Stomach (tissue), 9 donors: ENCODE measurements around the gene KRTAP10-10. TPM values are rescaled to one million over a fixed set of nuclear protein-coding genes. Genes with fewer than 3 reads are reported as not detected.

Source experiments
- DNase-seq, 2 donors: peaks; one replicate each; pipeline versions ENCODE4 v3.0.0 to v3.0.0-alpha.2; 2013 to 2019
- H3K27ac ChIP-seq, 5 donors: fragments of 200-600 bp in 4 of 5; sonication (generic) in 4 of 5; one replicate each; pipeline ENCODE4 v1.5.1; 2013 to 2019; ENCODE audit warnings: mild to moderate bottlenecking in 1 of 5, moderate library complexity in 1 of 5
- H3K27me3 ChIP-seq, 3 donors: fragments of 200-600 bp; sonication (generic); one replicate each; pipeline ENCODE4 v1.5.1; 2017 to 2019; ENCODE audit warnings: mixed run types in 1 of 3
- H3K36me3 ChIP-seq, 4 donors: fragments of 200-600 bp; sonication (generic); 1 replicate in 3 of 4; 2 replicates in 1 of 4; pipeline ENCODE4 v1.5.1; 2016 to 2019
- H3K4me1 ChIP-seq, 4 donors: fragments of 200-600 bp; sonication (generic); one replicate each; pipeline ENCODE4 v1.5.1; 2016 to 2019
- H3K4me3 ChIP-seq, 4 donors: fragments of 200-600 bp; sonication (generic) in 3 of 4; one replicate each; pipeline ENCODE4 v1.5.1; 2016 to 2019; ENCODE audit warnings: mild to moderate bottlenecking in 1 of 4
- H3K9me3 ChIP-seq, 4 donors: fragments of 200-600 bp; sonication (generic); one replicate each; pipeline ENCODE4 v1.5.1; 2016 to 2019
- CTCF ChIP-seq, 7 experiments: fragments of 450-650 bp in 4 of 7; fragments of 200-600 bp in 3 of 7; sonication (generic) in 3 of 7; IDR thresholded peaks; one replicate each; pipeline ENCODE4 v1.5.1; 2016 to 2019; ENCODE audit warnings: antibody characterized with exemption in 7 of 7, control low read depth in 2 of 7, mild to moderate bottlenecking in 1 of 7
- EP300 ChIP-seq: sonication (generic); formaldehyde crosslinking; IDR thresholded peaks from one replicate; pipeline ENCODE4 v1.6.1; 2017; ENCODE audit warnings: antibody characterized with exemption
- POLR2A ChIP-seq, 4 donors: fragments of 450-650 bp; IDR thresholded peaks; one replicate each; pipeline ENCODE4 v1.6.1; 2016; ENCODE audit warnings: antibody characterized with exemption in 4 of 4, control low read depth in 2 of 4, mild to moderate bottlenecking in 1 of 4, moderate library complexity in 1 of 4
- POLR2AphosphoS5 ChIP-seq, 3 donors: sonication (generic); formaldehyde crosslinking; IDR thresholded peaks; one replicate each; pipeline ENCODE4 v1.6.1; 2016; ENCODE audit warnings: antibody characterized with exemption in 3 of 3
- WGBS, 5 donors: extraction: QIAGEN DNeasy Blood & Tissue Kit in 3 of 5; methylation state at CpG; one replicate each; pipeline versions ENCODE4 v1.1.5 to v1.1.7; 2013 to 2018; 5-methylcytosine and 5-hydroxymethylcytosine counted together
- intact Hi-C: fragments of 100-400 bp; cut with DNase I; formaldehyde crosslinking; loops from one replicate; pipeline ENCODE4 v1.15.1; 2023; ENCODE audit warnings: low total_unique reads
- polyA plus RNA-seq, 3 donors: library from polyadenylated mRNA; stranded (reverse); fragments of 200-250 nt; gene quantifications; one replicate each; pipeline ENCODE4 v1.2.3, GENCODE V29; 2013
- total RNA-seq, 5 donors: library from RNA; depleted of rRNA; stranded (reverse); fragments of >200 nt; gene quantifications; one replicate each; pipeline versions ENCODE4 v1.1.0 to v1.2.3, GENCODE V29; 2014 to 2016
- donor health status: healthy with polysubstance abuse.
- donor health status: Bipolar disorder and iron deficiency.
- donor health status: healthy.

The KRTAP10-10 gene
- total and polyA plus RNA-seq, 8 donors, result not detected

GRCh38 chr21:44654576-44655175 lies 17.5 kb downstream of the KRTAP10-10 start, which contains the start of gene KRTAP12-4:
Gene KRTAP12-4 (minus strand): TSS chr21:44654659. CDS start chr21:44654614, 45 bp downstream.
- no peak for DNase-seq
- Histone ChIP-seq H3K27ac (no peak within 1 kb of the TSS), H3K4me3 (no peak within 1 kb of the TSS), H3K9me3 (peaks cover 0 to 22% (median 11%) of the 10 kb centered on the region in 4 donors), H3K27me3 (peaks cover 0 to 32% (median 10%) of the 10 kb centered on the region in 3 donors), H3K4me1 (no peaks in the 10 kb centered on the region), H3K36me3 (no peaks in the 10 kb centered on the region)
- intact Hi-C loops, result no loop called here
- TF ChIP-seq POLR2AphosphoS5 (IDR thresholded peaks at IDR 0.05) (no peak), POLR2A (IDR thresholded peaks at IDR 0.05) (no peak)
- WGBS, 5 donors, result 52 to 73% (median 68%) methylated on average over 8 to 9 of the region's 9 CpGs

- intact Hi-C loops, result no loop called here
- TF ChIP-seq EP300 (no peak), POLR2A (IDR thresholded peaks at IDR 0.05) (no peak), POLR2AphosphoS5 (IDR thresholded peaks at IDR 0.05) (no peak), CTCF (IDR thresholded peaks at IDR 0.05) (no peak)
- H3K27me3 ChIP-seq, result peaks cover 0 to 31% (median 10%) of the 10 kb centered on the region in 3 donors
- peak overlapping the region in 3 of 5 donors; percentile 11 to 49 (median 24) for H3K27ac ChIP-seq
- H3K4me3 ChIP-seq, result no peak overlapping the region
- no peaks in the 10 kb centered on the region for H3K4me1 ChIP-seq
- peaks cover 0 to 22% (median 11%) of the 10 kb centered on the region in 4 donors for H3K9me3 ChIP-seq
- no peak for DNase-seq
- no peaks in the 10 kb centered on the region for H3K36me3 ChIP-seq
- 29 to 45% (median 33%) methylated on average over 1 of the region's 1 CpG for WGBS, 5 donors
Observed at GRCh38 chr21:44656868-44657267, 19.7 kb downstream of the KRTAP10-10 start.

GRCh38 chr21:44657635-44658540 lies 20.7 kb downstream of the KRTAP10-10 start, which contains the start of gene KRTAP12-3:
Gene KRTAP12-3 (plus strand): TSS chr21:44657932. CDS start chr21:44657980, 48 bp downstream.
- peak in 1 of 2 donors; percentile 25 for DNase-seq
- H3K36me3 ChIP-seq, result no peaks in the 10 kb centered on the region
- peaks cover 0 to 31% (median 10%) of the 10 kb centered on the region in 3 donors for H3K27me3 ChIP-seq
- no peaks in the 10 kb centered on the region for H3K4me1 ChIP-seq
- H3K4me3 ChIP-seq, result no peak within 1 kb of the TSS
- intact Hi-C loops, result no loop called here
- H3K9me3 ChIP-seq, result peaks cover 0 to 22% (median 11%) of the 10 kb centered on the region in 4 donors
- peak within 1 kb of the TSS in 4 of 5 donors; percentile 7 to 57 (median 36) for H3K27ac ChIP-seq
- TF ChIP-seq POLR2AphosphoS5 (IDR thresholded peaks at IDR 0.05) (no peak), EP300 (no peak), CTCF (IDR thresholded peaks at IDR 0.05) (no peak), POLR2A (IDR thresholded peaks at IDR 0.05) (no peak)
- 70 to 80% (median 74%) methylated on average over 26 of the region's 26 CpGs for WGBS, 5 donors

GRCh38 chr21:44658541-44658910 lies 21.4 kb downstream of the KRTAP10-10 start:
- 77 to 84% (median 80%) methylated on average over 5 of the region's 5 CpGs for WGBS, 5 donors
- TF ChIP-seq POLR2A (IDR thresholded peaks at IDR 0.05), result no peak
- TF ChIP-seq EP300, result no peak
- TF ChIP-seq POLR2AphosphoS5 (IDR thresholded peaks at IDR 0.05), result no peak
- TF ChIP-seq CTCF (IDR thresholded peaks at IDR 0.05), result no peak
- DNase-seq, result no peak
- Histone ChIP-seq H3K27me3 (peaks cover 0 to 31% (median 10%) of the 10 kb centered on the region in 3 donors), H3K27ac (peak overlapping the region in 1 of 5 donors; percentile 57), H3K4me1 (no peaks in the 10 kb centered on the region), H3K4me3 (no peak overlapping the region), H3K36me3 (no peaks in the 10 kb centered on the region), H3K9me3 (peaks cover 0 to 22% (median 11%) of the 10 kb centered on the region in 4 donors)
- intact Hi-C loops, result no loop called here
